ENCODE measurements around the gene COL28A1. TPM values are rescaled to one million over a fixed set of nuclear protein-coding genes. Genes with fewer than 3 reads are reported as not detected.

The COL28A1 gene
- total and polyA plus RNA-seq, 5 donors from 2014 or later, result 0.35 TPM; not detected in 4

GRCh38 chr7:7435978-7436377 is 99.7 kb downstream of the COL28A1 start:
- Histone ChIP-seq H3K36me3 (ENCODE audit: control insufficient read depth, insufficient read depth, low read length) (no peaks in the 10 kb centered on the region), H3K27me3 (ENCODE audit: control insufficient read depth, insufficient read depth, low read length) (peaks cover 2% of the 10 kb centered on the region), H3K9me3 (ENCODE audit: control insufficient read depth in 2 of 2, low read length in 2 of 2) (no peaks in the 10 kb centered on the region), H3K4me1 (ENCODE audit: control insufficient read depth, insufficient read depth, low read length, poor library complexity, severe bottlenecking) (no peaks in the 10 kb centered on the region), H3K4me3 (ENCODE audit: low read depth, low read length) (no peak overlapping the region), H3K27ac (ENCODE audit: insufficient read depth, low read length, poor library complexity, severe bottlenecking) (no peak overlapping the region)
- ATAC-seq (ENCODE audit: low read depth in 2 of 2) (no peak), DNase-seq (no peak)
- H3K4me1 Mint-ChIP-seq, result no peaks in the 10 kb centered on the region
- peaks cover 0 to 1% (median 0%) of the 10 kb centered on the region in 7 donors for H3K9me3 Mint-ChIP-seq
- peaks cover 10% of the 10 kb centered on the region for H3K27me3 Mint-ChIP-seq
- H3K36me3 Mint-ChIP-seq, result no peaks in the 10 kb centered on the region
- H3K27ac Mint-ChIP-seq, result no peak overlapping the region
- H3K4me3 Mint-ChIP-seq, result no peak overlapping the region

GRCh38 chr7:7434329-7434728 is 101.3 kb downstream of the COL28A1 start:
- Histone ChIP-seq H3K27ac (ENCODE audit: insufficient read depth, low read length, poor library complexity, severe bottlenecking) (no peak overlapping the region), H3K4me1 (ENCODE audit: control insufficient read depth, insufficient read depth, low read length, poor library complexity, severe bottlenecking) (no peaks in the 10 kb centered on the region), H3K27me3 (ENCODE audit: control insufficient read depth, insufficient read depth, low read length) (peaks cover 2% of the 10 kb centered on the region), H3K9me3 (ENCODE audit: control insufficient read depth in 2 of 2, low read length in 2 of 2) (no peaks in the 10 kb centered on the region), H3K4me3 (ENCODE audit: low read depth, low read length) (no peak overlapping the region), H3K36me3 (ENCODE audit: control insufficient read depth, insufficient read depth, low read length) (no peaks in the 10 kb centered on the region)
- no peak overlapping the region for H3K4me3 Mint-ChIP-seq
- no peak for DNase-seq
- H3K9me3 Mint-ChIP-seq, result peaks cover 0 to 1% (median 0%) of the 10 kb centered on the region in 7 donors
- H3K36me3 Mint-ChIP-seq, result no peaks in the 10 kb centered on the region
- no peak for ATAC-seq (ENCODE audit: low read depth in 2 of 2)
- no peak overlapping the region for H3K27ac Mint-ChIP-seq
- no peaks in the 10 kb centered on the region for H3K4me1 Mint-ChIP-seq
- H3K27me3 Mint-ChIP-seq, result peaks cover 16% of the 10 kb centered on the region

- no peak overlapping the region for H3K27ac Mint-ChIP-seq
- H3K27me3 ChIP-seq (ENCODE audit: control insufficient read depth, insufficient read depth, low read length), result peaks cover 2% of the 10 kb centered on the region
- no peak for ATAC-seq (ENCODE audit: low read depth in 2 of 2)
- no peaks in the 10 kb centered on the region for H3K9me3 ChIP-seq (ENCODE audit: control insufficient read depth in 2 of 2, low read length in 2 of 2)
- peaks cover 0 to 1% (median 0%) of the 10 kb centered on the region in 7 donors for H3K9me3 Mint-ChIP-seq
- no peak overlapping the region for H3K4me3 ChIP-seq (ENCODE audit: low read depth, low read length)
- H3K4me1 ChIP-seq (ENCODE audit: control insufficient read depth, insufficient read depth, low read length, poor library complexity, severe bottlenecking), result no peaks in the 10 kb centered on the region
- no peak overlapping the region for H3K4me3 Mint-ChIP-seq
- no peak for DNase-seq
- H3K36me3 ChIP-seq (ENCODE audit: control insufficient read depth, insufficient read depth, low read length), result no peaks in the 10 kb centered on the region
- no peak overlapping the region for H3K27ac ChIP-seq (ENCODE audit: insufficient read depth, low read length, poor library complexity, severe bottlenecking)
- peaks cover 17% of the 10 kb centered on the region for H3K27me3 Mint-ChIP-seq
- no peaks in the 10 kb centered on the region for H3K36me3 Mint-ChIP-seq
- H3K4me1 Mint-ChIP-seq, result no peaks in the 10 kb centered on the region
Observed at GRCh38 chr7:7433811-7434210, 101.9 kb downstream of the COL28A1 start.

GRCh38 chr7:7432979-7433378 is 102.7 kb downstream of the COL28A1 start:
- ATAC-seq (ENCODE audit: low read depth in 2 of 2) (no peak), DNase-seq (no peak)
- Histone ChIP-seq H3K27me3 (ENCODE audit: control insufficient read depth, insufficient read depth, low read length) (peaks cover 2% of the 10 kb centered on the region), H3K4me1 (ENCODE audit: control insufficient read depth, insufficient read depth, low read length, poor library complexity, severe bottlenecking) (no peaks in the 10 kb centered on the region), H3K27ac (ENCODE audit: insufficient read depth, low read length, poor library complexity, severe bottlenecking) (no peak overlapping the region), H3K9me3 (ENCODE audit: control insufficient read depth in 2 of 2, low read length in 2 of 2) (no peaks in the 10 kb centered on the region), H3K36me3 (ENCODE audit: control insufficient read depth, insufficient read depth, low read length) (no peaks in the 10 kb centered on the region), H3K4me3 (ENCODE audit: low read depth, low read length) (no peak overlapping the region)
- Mint-ChIP-seq H3K4me3 (no peak overlapping the region), H3K27ac (no peak overlapping the region), H3K27me3 (peaks cover 19% of the 10 kb centered on the region), H3K36me3 (no peaks in the 10 kb centered on the region), H3K4me1 (no peaks in the 10 kb centered on the region), H3K9me3 (peaks cover 0 to 1% (median 0%) of the 10 kb centered on the region in 7 donors)

- no peak overlapping the region for H3K27ac Mint-ChIP-seq
- H3K9me3 Mint-ChIP-seq, result peaks cover 0 to 1% (median 0%) of the 10 kb centered on the region in 7 donors
- H3K27me3 Mint-ChIP-seq, result peaks cover 30% of the 10 kb centered on the region
- Histone ChIP-seq H3K36me3 (ENCODE audit: control insufficient read depth, insufficient read depth, low read length) (no peaks in the 10 kb centered on the region), H3K27me3 (ENCODE audit: control insufficient read depth, insufficient read depth, low read length) (peaks cover 5% of the 10 kb centered on the region), H3K4me1 (ENCODE audit: control insufficient read depth, insufficient read depth, low read length, poor library complexity, severe bottlenecking) (peaks cover 8% of the 10 kb centered on the region), H3K4me3 (ENCODE audit: low read depth, low read length) (no peak overlapping the region), H3K9me3 (ENCODE audit: control insufficient read depth in 2 of 2, low read length in 2 of 2) (no peaks in the 10 kb centered on the region), H3K27ac (ENCODE audit: insufficient read depth, low read length, poor library complexity, severe bottlenecking) (no peak overlapping the region)
- no peak for ATAC-seq (ENCODE audit: low read depth in 2 of 2)
- no peak overlapping the region for H3K4me3 Mint-ChIP-seq
- H3K4me1 Mint-ChIP-seq, result peaks cover 0 to 7% (median 7%) of the 10 kb centered on the region in 4 donors
- DNase-seq, result no peak
- no peaks in the 10 kb centered on the region for H3K36me3 Mint-ChIP-seq
Observed at GRCh38 chr7:7428806-7429205, 106.9 kb downstream of the COL28A1 start.

GRCh38 chr7:7427363-7427762 is 108.3 kb downstream of the COL28A1 start:
- H3K4me3 Mint-ChIP-seq, result no peak overlapping the region
- no peak overlapping the region for H3K4me3 ChIP-seq (ENCODE audit: low read depth, low read length)

GRCh38 chr7:7426676-7427075 is 109.0 kb downstream of the COL28A1 start:
- ATAC-seq (ENCODE audit: low read depth in 2 of 2) (no peak), DNase-seq (no peak)
- Mint-ChIP-seq H3K27ac (no peak overlapping the region), H3K4me3 (no peak overlapping the region), H3K9me3 (peaks cover 0 to under 1% (median 0%) of the 10 kb centered on the region in 7 donors), H3K36me3 (no peaks in the 10 kb centered on the region), H3K27me3 (peaks cover 30% of the 10 kb centered on the region), H3K4me1 (peaks cover 0 to 7% (median 7%) of the 10 kb centered on the region in 4 donors)
- H3K27ac ChIP-seq (ENCODE audit: insufficient read depth, low read length, poor library complexity, severe bottlenecking), result no peak overlapping the region
- peaks cover 8% of the 10 kb centered on the region for H3K4me1 ChIP-seq (ENCODE audit: control insufficient read depth, insufficient read depth, low read length, poor library complexity, severe bottlenecking)
- peaks cover 5% of the 10 kb centered on the region for H3K27me3 ChIP-seq (ENCODE audit: control insufficient read depth, insufficient read depth, low read length)
- no peaks in the 10 kb centered on the region for H3K36me3 ChIP-seq (ENCODE audit: control insufficient read depth, insufficient read depth, low read length)
- no peak overlapping the region for H3K4me3 ChIP-seq (ENCODE audit: low read depth, low read length)
- H3K9me3 ChIP-seq (ENCODE audit: control insufficient read depth in 2 of 2, low read length in 2 of 2), result no peaks in the 10 kb centered on the region

More at GRCh38 chr7:7427363-7427762, 108.3 kb downstream of the COL28A1 start:
- no peak overlapping the region for H3K27ac ChIP-seq (ENCODE audit: insufficient read depth, low read length, poor library complexity, severe bottlenecking)
- H3K27ac Mint-ChIP-seq, result no peak overlapping the region
- DNase-seq (no peak), ATAC-seq (ENCODE audit: low read depth in 2 of 2) (no peak)
- H3K4me1 Mint-ChIP-seq, result peaks cover 0 to 7% (median 7%) of the 10 kb centered on the region in 4 donors
- H3K27me3 Mint-ChIP-seq, result peaks cover 30% of the 10 kb centered on the region
- H3K36me3 Mint-ChIP-seq, result no peaks in the 10 kb centered on the region
- H3K9me3 ChIP-seq (ENCODE audit: control insufficient read depth in 2 of 2, low read length in 2 of 2), result no peaks in the 10 kb centered on the region
- H3K9me3 Mint-ChIP-seq, result peaks cover 0 to 1% (median 0%) of the 10 kb centered on the region in 7 donors
- peaks cover 8% of the 10 kb centered on the region for H3K4me1 ChIP-seq (ENCODE audit: control insufficient read depth, insufficient read depth, low read length, poor library complexity, severe bottlenecking)
- H3K36me3 ChIP-seq (ENCODE audit: control insufficient read depth, insufficient read depth, low read length), result no peaks in the 10 kb centered on the region
- H3K27me3 ChIP-seq (ENCODE audit: control insufficient read depth, insufficient read depth, low read length), result peaks cover 5% of the 10 kb centered on the region

- peak overlapping the region in 1 of 4 donors; percentile 9 for H3K4me3 Mint-ChIP-seq
- no peaks in the 10 kb centered on the region for H3K36me3 Mint-ChIP-seq
- no peaks in the 10 kb centered on the region for H3K9me3 Mint-ChIP-seq
- ATAC-seq (ENCODE audit: low read depth in 2 of 2) (no peak), DNase-seq (no peak)
- H3K27me3 ChIP-seq (ENCODE audit: control insufficient read depth, insufficient read depth, low read length), result peaks cover 3% of the 10 kb centered on the region
- H3K4me1 Mint-ChIP-seq, result peaks cover 0 to 7% (median 7%) of the 10 kb centered on the region in 4 donors
- peaks cover 8% of the 10 kb centered on the region for H3K4me1 ChIP-seq (ENCODE audit: control insufficient read depth, insufficient read depth, low read length, poor library complexity, severe bottlenecking)
- peaks cover 22% of the 10 kb centered on the region for H3K27me3 Mint-ChIP-seq
- no peaks in the 10 kb centered on the region for H3K36me3 ChIP-seq (ENCODE audit: control insufficient read depth, insufficient read depth, low read length)
- H3K9me3 ChIP-seq (ENCODE audit: control insufficient read depth in 2 of 2, low read length in 2 of 2), result no peaks in the 10 kb centered on the region
- H3K4me3 ChIP-seq (ENCODE audit: low read depth, low read length), result no peak overlapping the region
- no peak overlapping the region for H3K27ac Mint-ChIP-seq
- H3K27ac ChIP-seq (ENCODE audit: insufficient read depth, low read length, poor library complexity, severe bottlenecking), result no peak overlapping the region
Observed at GRCh38 chr7:7425321-7425720, 110.4 kb downstream of the COL28A1 start.
